ENCODE results near the gene CFAP100.

Gene CFAP100

GRCh38 chr3:126347543-126348161, 47.1 kb upstream of the CFAP100 start:
- no peaks in the 10 kb centered on the region for H3K36me3 ChIP-seq (replicated peaks; ENCODE audit: low read depth, low read length)
- TF ChIP-seq EZH2phosphoT487 (IDR thresholded peaks at IDR 0.05; ENCODE audit: low read depth) (no peak), CTCF (IDR thresholded peaks at IDR 0.05; ENCODE audit: low read depth, low read length) (no peak)
- H3K27me3 ChIP-seq (ENCODE audit: low read depth, low read length): no peaks in the 10 kb centered on the region
- H3K9me3 ChIP-seq (ENCODE audit: insufficient read depth, low read length): no peaks in the 10 kb centered on the region
- no peak overlapping the region for H3K4me2 ChIP-seq (ENCODE audit: low read length)
- no peak overlapping the region for H2AFZ ChIP-seq (ENCODE audit: low read depth, low read length)
- no peak overlapping the region for H3K9ac ChIP-seq (ENCODE audit: low read length)
- no peaks in the 10 kb centered on the region for H3K79me2 ChIP-seq (ENCODE audit: low read length)
- no peak overlapping the region for H3K4me3 ChIP-seq (ENCODE audit: low read length)
- H4K20me1 ChIP-seq (ENCODE audit: insufficient read depth, low read length): no peaks in the 10 kb centered on the region
- no peak overlapping the region for H3K27ac ChIP-seq (ENCODE audit: low read length)
- H3K4me1 ChIP-seq (ENCODE audit: low read length): no peaks in the 10 kb centered on the region

- H3K79me2 ChIP-seq (ENCODE audit: low read length): no peaks in the 10 kb centered on the region
- H3K4me1 ChIP-seq (ENCODE audit: low read length): no peaks in the 10 kb centered on the region
- no peak overlapping the region for H2AFZ ChIP-seq (ENCODE audit: low read depth, low read length)
- no peaks in the 10 kb centered on the region for H3K9me3 ChIP-seq (ENCODE audit: insufficient read depth, low read length)
- no peak overlapping the region for H3K4me3 ChIP-seq (ENCODE audit: low read length)
- no peaks in the 10 kb centered on the region for H3K36me3 ChIP-seq (replicated peaks; ENCODE audit: low read depth, low read length)
- no peaks in the 10 kb centered on the region for H4K20me1 ChIP-seq (ENCODE audit: insufficient read depth, low read length)
- H3K27me3 ChIP-seq (ENCODE audit: low read depth, low read length): no peaks in the 10 kb centered on the region
- no peak overlapping the region for H3K27ac ChIP-seq (ENCODE audit: low read length)
- TF ChIP-seq CTCF (IDR thresholded peaks at IDR 0.05; ENCODE audit: low read depth, low read length): 0 out of 2 replicates have a peak, but pooled peaks have one; percentile 7
- TF ChIP-seq EZH2phosphoT487 (IDR thresholded peaks at IDR 0.05; ENCODE audit: low read depth): no peak
- no peak overlapping the region for H3K4me2 ChIP-seq (ENCODE audit: low read length)
- no peak overlapping the region for H3K9ac ChIP-seq (ENCODE audit: low read length)
These were observed 46.3 kb upstream of the CFAP100 start for GRCh38 chr3:126348308-126348920.

- no peaks in the 10 kb centered on the region for H3K79me2 ChIP-seq (ENCODE audit: low read length)
- H3K27ac ChIP-seq (ENCODE audit: low read length): no peak overlapping the region
- no peak overlapping the region for H3K4me2 ChIP-seq (ENCODE audit: low read length)
- TF ChIP-seq CTCF (IDR thresholded peaks at IDR 0.05; ENCODE audit: low read depth, low read length) (no peak), EZH2phosphoT487 (IDR thresholded peaks at IDR 0.05; ENCODE audit: low read depth) (no peak)
- H3K27me3 ChIP-seq (ENCODE audit: low read depth, low read length): no peaks in the 10 kb centered on the region
- H4K20me1 ChIP-seq (ENCODE audit: insufficient read depth, low read length): no peaks in the 10 kb centered on the region
- H3K36me3 ChIP-seq (replicated peaks; ENCODE audit: low read depth, low read length): no peaks in the 10 kb centered on the region
- H3K4me3 ChIP-seq (ENCODE audit: low read length): no peak overlapping the region
- H2AFZ ChIP-seq (ENCODE audit: low read depth, low read length): no peak overlapping the region
- H3K9me3 ChIP-seq (ENCODE audit: insufficient read depth, low read length): no peaks in the 10 kb centered on the region
- no peaks in the 10 kb centered on the region for H3K4me1 ChIP-seq (ENCODE audit: low read length)
- no peak overlapping the region for H3K9ac ChIP-seq (ENCODE audit: low read length)
These were observed 45.6 kb upstream of the CFAP100 start for GRCh38 chr3:126349071-126349470.

GRCh38 chr3:126349611-126350501, 44.9 kb upstream of the CFAP100 start:
- Histone ChIP-seq H3K4me3 (ENCODE audit: low read length) (no peak overlapping the region), H3K79me2 (ENCODE audit: low read length) (no peaks in the 10 kb centered on the region), H3K36me3 (replicated peaks; ENCODE audit: low read depth, low read length) (no peaks in the 10 kb centered on the region), H3K4me2 (ENCODE audit: low read length) (no peak overlapping the region), H2AFZ (ENCODE audit: low read depth, low read length) (no peak overlapping the region), H4K20me1 (ENCODE audit: insufficient read depth, low read length) (no peaks in the 10 kb centered on the region), H3K27me3 (ENCODE audit: low read depth, low read length) (no peaks in the 10 kb centered on the region), H3K9me3 (ENCODE audit: insufficient read depth, low read length) (no peaks in the 10 kb centered on the region), H3K9ac (ENCODE audit: low read length) (no peak overlapping the region), H3K27ac (ENCODE audit: low read length) (no peak overlapping the region), H3K4me1 (ENCODE audit: low read length) (no peaks in the 10 kb centered on the region)
- TF ChIP-seq EZH2phosphoT487 (IDR thresholded peaks at IDR 0.05; ENCODE audit: low read depth): no peak
- TF ChIP-seq CTCF (IDR thresholded peaks at IDR 0.05; ENCODE audit: low read depth, low read length): no peak
